ENCODE results near the gene FGF14.

FGF14 gene

DNA sequence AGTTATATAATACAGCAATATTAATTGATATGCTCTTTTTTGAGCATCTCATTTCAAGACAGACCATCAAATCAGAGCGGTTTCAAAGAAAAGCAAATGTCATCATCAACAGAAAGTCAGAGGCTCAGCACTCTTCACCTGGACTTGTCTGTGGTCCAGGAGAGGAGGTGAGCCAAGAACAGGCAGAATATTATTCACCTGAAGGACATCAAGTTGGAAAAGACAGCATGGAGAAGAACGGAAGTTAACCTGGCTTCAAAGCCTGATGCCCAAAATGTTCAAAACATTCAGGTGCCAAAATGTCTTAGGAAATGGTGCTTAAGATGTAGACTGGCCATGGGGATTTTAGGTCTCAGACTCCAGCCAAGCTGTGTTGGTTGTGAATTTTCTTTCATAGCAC is 40.7 kb downstream of the FGF14 start:
- no peak for DNase-seq

DNA sequence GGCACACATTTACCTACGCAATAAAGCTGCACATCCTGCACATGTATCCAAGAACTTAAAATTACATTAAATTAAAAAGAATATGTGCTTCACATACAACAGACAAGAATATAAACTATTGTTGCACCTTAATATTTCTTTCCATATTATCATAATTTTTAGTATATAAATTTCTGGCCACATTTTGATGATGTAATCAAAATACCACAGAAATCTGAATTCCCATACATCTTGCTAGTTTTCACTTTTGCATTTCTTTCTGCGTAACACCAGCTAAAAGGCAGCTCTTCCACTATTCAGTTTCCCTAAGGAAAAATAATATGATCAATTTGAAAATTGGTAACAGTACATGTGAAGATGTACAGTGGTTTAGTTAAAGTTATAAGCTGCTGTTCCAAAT is 42.6 kb downstream of the FGF14 start:
- DNase-seq, result no peak

DNA sequence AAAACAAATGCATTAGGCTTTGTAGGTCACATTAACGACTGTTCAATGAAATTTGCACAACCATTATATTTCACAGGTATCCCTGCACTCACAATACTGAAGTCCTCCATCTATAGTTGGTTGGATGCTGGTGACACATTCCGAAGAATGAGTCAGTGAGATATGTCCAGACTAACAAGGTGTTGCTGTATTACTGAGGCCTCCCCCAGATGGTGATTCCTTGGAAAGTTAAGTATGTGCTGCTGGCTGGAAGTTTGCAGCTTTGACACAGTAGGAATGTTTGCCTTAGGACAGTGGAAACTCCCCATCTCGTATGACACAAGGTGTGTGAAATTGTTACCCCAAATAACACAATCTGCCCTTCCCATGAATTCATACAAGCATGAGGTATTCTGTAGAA is 46.6 kb downstream of the FGF14 start:
- no peak for DNase-seq

DNA sequence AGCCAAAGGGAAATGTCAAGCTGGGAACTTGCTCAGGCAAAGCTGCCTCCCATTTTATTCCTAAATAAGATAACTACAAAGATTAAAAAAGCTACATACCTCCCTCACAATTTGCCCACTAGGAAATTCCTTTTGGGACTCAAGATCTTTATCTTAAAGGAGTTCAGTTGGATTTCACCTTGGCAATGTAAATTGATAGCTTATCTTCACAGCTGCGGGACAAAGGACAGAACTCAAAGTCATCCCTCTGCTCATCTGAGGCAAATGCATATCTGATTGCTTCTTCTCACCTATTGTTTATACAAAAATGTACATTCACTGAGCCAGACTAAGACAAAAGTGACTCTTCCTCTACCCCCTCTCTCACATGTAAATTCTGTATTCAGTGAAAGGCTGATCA is 47.8 kb downstream of the FGF14 start:
- no peak for DNase-seq

DNA sequence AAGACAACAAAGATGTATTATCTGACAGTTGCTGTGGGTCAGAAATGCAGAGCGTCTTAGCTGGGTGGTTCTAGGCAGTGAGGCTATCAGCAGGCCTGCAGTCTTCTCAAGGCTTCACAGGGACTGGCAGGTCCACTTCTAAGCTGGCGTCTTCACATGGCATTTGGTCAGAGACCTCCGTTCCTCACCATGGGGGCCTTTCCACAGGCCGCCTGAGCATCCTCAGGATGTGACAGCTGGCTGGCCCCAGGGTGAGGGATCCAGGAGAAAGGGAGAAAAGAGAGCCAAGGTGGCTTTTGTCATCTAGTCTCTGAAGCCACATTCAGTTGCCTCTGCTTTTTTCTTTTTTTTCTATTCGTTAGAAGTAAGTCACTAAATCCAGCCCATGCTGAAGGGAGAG is 50.3 kb downstream of the FGF14 start:
- DNase-seq, result no peak

DNA sequence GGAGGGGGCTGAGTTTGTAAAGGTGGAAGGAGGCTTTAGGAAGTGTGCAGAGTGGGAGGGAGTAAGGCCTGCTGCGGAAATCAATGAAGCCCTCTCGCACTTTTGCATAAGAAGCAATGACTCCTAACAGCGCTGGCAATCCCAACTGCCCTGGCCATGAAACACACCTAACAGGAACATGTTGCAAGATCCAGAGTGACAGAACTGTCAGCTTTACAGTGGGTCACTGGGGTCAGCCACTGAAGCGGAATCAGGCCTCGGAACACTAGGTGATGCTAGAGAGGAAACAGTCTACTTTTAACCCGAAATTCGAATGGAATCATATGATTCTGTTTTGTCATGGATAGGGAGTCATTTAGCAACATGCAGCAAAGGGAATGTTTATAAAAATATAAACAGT is 54.4 kb downstream of the FGF14 start:
- no peak for DNase-seq

DNA sequence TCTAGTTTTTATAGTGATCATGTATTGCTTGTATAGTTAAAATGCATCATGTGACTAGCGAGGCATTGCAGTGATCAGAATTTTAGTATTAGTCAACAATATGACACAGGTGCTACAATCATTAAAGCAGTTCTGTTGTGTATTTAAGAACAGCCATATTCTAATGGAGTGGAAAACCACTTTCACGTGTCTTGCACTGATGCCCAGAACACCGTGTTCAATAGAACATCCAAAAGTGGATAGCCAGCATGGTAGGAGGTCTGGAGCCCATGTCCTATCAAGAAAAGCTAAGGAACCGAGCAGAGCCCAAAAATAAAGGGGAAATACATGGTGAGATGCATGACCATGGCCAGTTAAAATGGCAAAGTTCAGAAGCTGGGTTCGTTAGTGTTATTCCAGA is 55.1 kb downstream of the FGF14 start:
- no peak for DNase-seq

DNA sequence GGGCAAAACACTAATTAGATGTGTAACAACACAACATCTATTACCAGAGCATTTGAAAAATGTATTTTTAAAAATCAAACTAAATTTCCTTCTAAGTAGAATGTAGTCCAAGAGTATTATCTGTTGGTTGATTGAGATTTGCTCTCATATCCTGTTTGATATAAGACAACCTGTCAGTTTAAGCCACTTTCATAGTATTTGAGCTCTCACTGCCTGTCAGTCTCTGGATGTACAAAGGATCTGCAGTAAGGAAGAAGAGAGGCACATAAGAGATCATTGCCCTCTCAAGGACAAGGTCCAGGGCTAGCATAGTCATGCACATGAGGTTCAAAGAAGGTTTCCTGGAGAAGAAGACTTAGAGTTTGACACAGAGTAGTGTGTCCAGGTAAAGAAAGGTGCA is 57.4 kb downstream of the FGF14 start:
- DNase-seq, result no peak

DNA sequence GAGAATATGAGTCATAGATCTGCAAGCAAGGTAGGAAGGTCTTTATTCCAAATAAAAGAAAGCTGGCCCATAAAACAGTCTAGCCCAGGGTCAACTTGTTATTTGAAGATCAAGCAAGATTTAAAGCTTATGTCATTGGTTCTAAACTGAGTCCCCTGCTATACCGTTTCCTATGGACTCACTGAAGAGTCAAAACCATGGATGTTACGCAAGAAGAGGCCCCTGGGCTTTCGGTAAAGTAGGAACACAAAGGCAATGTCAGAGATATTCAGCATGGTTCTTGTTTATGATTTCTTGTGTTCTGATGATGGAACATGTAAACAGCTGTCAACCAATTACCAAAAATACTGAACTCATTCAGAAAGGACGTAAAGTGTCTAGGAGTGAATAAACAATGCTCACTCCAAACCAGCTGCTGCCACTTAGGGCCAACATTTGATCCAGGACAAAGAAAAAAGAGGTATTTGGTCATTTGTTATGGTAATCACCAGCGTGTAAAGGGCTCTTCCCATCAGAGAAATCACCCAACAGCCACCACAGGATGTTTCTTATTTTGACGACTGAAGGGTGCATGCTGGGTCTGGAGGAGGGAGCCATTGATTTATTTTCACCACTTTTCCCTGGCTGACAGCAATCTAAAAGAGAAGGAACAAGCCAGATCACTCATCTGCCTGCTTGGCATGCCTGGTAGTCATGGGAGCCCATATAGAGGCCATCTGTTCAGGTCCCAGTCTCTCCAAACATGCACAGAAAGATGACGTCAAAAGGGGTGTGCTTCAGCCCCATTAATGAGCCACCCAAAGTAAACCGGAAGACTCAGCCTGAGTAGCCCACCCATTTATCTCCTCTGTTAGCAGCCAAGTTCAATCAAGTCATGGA is 68.3 kb downstream of the FGF14 start:
- DNase-seq, result no peak

DNA sequence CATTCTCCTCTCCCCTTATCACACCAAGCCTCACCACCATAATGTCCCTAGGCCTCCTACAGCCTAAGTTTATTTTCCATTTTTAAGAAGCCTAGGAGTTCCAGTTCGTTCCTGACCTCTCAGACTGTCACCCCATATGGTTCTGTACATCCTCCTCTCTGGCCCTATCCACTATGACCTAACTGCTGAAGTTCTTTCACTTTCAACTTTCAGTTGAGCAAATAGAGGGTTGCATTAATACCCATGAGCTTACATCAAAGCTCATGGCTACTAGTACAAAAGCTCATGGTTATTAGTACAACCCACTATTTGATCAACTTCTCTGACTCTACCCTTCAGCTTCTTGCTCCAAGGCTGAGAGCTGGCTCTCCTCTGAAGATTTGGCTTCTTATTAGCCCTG is 72.9 kb downstream of the FGF14 start:
- DNase-seq, result peak; percentile 6

DNA sequence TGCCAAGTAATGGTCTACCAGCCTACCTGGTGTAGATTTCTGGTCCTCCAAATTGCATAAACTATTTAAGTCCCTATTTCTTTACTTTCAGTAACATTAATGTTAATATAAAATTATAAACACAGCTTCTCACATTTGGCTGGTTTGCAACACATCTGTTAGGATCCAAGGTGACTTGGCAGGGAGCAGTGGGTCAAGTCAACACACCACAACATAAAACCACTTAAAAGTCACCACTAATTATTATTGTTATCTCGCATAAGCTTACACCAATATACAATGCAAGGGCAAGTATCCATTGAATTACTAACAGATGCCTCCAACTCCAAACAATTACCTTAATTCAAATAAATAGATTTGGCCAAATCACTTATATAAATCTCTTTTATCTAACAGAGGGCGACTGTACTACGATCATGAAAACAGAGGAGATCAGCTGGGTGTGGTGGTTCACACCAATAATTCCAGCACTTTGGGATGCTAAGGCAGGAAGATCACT is 74.7 kb downstream of the FGF14 start:
- no peak for DNase-seq

DNA sequence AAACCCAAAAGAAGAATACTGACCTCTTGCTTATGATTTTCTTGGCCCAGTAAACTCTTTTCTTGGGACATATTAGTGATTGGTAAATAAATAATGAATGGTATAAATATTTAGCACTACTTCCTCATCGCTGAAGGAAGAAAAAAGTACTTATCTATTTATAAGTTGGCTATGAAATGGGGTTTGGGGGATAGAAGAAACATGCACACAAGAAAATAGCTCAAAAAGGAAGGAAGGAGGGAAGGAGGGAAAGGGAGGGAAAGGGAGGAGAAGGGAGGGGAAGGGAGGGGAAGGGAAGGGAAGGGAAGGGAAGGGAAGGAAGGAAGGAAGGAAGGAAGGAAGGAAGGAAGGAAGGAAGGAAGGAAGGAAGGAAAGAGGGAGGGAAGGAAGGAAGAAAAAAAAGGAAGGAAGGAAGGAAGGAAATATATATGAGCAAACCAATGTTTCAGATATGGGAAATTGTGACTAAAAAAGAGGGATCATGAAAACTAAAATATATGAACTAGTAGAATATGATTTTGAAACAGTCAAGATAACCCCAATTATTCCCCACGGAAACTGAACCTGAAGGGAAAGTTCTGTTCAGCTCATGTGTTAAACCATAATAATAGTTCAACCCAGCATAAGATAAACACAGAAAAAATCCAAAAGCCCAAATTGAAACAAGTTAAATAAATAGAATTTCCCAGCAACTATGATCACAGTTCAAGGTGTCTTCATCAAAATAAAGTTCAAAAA is 75.3 kb downstream of the FGF14 start:
- DNase-seq, result no peak

DNA sequence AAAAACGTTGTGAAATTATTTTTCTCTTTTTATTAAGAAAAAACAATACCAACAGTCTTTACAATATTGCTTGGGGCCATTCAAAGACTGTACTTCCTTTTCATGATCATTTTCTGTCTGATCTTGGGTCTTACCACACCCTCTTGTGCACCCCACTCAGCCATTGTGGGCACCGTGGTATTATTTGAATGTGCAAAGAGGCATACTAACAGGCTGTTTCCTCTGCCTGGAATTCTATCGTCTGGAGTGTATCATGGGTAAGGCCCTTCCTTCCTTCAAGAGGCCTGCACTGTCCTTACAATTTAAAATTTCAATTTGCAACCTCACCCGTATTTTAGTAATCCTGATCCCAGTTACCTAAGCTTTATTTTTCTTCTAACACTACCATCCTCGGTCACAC is 76.5 kb downstream of the FGF14 start:
- no peak for DNase-seq

DNA sequence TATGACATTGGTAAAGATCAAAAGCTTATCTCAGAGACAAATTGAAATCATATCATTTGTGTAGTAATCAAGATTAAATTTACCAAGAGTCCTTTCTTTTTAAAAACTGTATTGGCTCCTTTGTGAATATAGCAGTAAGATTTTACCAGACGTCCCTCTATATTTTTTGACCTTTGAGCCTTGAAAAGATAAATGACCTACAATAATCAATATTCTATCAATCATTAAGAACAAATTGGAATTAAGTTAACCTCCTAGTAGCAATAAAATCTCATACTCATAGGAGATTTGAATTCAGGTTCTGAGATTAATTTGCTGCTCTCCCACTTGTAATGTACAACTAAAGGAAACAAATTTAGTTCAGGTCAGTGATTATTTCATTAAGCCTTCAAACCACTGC is 78.3 kb downstream of the FGF14 start:
- no peak for DNase-seq

DNA sequence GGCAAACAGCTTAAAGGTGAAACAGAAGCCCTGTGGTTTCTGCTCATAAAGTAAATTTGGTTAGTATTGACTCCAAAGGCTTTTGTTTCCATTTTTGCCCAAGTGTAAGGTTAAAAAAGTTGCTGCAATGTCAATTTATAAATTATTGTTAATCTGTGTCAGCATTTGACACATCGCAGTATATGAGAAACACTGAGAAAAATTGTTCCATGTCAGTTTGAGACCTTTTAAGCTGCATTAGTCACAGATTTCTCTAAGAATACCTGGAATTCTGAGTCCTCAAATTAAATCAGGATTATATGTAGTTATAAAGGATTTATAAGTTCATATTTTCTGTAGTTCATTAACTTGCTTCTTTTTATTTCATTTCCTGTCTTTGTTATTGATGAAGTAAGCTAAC is 78.8 kb downstream of the FGF14 start:
- DNase-seq, result no peak

DNA sequence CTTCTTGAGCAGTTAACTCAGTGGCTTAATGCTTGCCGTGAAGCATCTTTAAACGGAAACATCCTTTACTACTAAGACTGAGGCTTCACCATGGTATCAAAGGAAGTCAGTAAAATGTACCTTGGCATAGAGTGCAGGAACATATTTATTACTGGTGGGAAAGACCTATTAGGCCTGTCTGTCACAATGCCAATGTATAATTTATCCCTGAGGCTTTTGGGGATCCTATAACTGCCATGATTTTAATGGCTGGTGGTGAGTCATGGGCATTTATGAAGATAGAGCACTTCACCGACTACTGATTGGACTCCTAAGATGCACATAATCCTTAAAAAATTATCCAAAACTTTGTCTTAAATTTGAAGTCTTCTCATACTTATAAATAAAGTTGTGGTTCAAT is 79.6 kb downstream of the FGF14 start:
- no peak for DNase-seq

DNA sequence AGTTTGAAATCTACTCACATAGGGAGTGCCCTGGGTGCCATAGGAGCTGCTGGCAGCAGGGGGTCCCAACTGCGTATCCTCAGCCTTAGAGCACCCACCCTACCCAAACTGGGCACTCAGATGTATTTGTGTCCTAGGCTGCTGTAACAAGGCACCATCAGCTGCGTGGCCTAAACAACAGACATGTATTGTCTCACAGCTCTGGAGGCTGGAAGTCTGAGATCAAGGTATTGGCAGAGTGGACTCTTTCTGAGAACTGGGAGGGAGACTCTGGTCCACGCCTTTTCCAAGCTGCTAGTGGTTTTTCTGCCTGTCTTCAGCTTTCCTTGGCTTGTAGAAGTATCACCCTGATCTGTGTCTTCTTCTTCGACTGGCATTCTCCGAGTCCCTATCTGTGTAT is 83.6 kb downstream of the FGF14 start:
- no peak for DNase-seq

DNA sequence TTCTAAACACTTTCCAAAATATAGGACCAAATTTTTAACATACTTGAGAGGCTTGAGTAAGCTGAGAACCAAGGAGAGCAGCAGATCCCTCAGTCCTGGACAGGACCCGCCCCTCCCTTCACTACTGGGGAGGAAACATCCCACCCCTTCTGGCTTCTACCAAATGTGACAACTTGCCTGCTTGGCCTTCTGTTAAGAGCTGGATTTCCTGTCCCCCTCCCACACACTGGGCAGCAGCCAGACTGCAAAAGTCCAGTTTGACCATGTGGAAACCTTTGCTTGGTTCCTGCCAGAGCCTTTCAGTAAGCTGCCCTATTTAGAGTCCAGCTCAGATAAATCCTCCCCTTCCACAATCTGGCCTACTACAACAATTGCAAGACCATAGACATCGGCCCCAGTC is 84.3 kb downstream of the FGF14 start:
- no peak for DNase-seq

DNA sequence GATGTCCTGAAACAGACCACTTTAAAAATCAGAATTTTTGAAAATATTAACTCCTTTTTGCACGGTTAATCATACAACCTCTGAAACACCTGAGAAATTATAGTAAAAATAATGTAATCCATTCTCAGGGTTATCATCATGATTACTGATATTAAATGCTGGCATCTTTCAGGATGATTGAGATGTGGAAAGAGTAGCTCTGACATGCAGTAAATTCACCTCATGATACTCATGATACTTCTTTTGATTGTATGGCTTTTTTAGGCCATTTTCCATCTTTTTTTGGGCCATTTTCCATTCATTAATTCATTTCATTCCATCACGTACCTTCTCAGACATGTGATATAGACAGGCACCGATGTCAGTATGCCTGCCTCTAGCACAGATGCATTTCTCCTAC is 85.1 kb downstream of the FGF14 start:
- DNase-seq, result no peak

DNA sequence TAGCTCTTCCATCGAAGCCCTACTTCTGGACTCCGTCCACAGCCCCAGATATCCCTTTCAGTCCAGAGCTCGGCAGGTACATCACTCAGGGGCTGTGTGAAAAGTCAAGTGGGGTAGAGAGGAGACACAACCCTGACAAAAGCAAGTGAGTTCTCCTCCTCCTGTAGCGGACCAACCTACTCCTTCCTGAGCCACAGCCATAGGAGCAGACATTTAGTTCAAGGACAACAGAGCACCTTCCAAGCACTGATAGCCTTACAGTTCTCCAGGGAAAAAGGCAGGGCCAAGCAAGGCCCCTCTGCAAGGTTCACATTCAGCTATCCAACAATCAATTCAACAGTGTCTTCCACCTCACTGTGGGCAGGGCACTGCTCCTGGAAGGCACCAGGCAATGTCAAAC is 89.0 kb downstream of the FGF14 start:
- DNase-seq, result no peak

DNA sequence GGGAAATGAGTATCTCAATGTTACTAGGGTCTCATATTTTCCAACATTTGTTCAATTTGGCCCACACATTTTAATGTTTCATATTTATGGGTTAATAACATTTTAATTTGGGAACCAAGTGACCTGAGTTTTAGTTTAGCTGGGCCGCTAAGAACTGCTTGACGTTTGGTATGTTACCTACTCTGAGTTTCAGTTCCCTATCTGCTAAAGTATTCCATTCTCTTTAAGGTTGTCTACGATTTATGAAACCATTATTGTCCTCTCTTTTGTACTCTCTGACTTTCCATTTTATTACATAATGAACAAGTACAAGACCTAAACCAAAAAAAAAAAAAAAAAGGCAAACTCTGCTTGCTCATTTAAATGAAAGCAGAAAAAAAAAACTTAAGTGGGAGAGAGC is 89.9 kb downstream of the FGF14 start:
- DNase-seq, result no peak

DNA sequence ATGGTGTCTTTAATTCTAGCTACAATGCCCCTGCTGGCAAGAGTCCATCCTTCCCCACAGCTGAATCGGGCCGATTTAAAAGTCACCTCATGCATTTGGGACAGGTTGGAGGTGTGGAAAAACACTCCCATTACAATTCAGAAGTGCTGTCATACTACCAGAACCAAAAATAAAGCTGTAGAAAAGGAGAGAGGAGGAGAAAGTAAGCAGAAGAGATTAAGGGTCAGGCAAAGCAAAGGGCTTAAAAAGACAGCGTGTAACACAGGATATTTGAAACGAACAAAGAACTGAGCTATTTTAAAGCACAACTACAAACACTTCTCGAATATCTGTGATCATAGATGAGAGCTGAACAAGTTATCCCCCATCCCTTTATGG is 90.4 kb downstream of the FGF14 start:
- no peak for DNase-seq

DNA sequence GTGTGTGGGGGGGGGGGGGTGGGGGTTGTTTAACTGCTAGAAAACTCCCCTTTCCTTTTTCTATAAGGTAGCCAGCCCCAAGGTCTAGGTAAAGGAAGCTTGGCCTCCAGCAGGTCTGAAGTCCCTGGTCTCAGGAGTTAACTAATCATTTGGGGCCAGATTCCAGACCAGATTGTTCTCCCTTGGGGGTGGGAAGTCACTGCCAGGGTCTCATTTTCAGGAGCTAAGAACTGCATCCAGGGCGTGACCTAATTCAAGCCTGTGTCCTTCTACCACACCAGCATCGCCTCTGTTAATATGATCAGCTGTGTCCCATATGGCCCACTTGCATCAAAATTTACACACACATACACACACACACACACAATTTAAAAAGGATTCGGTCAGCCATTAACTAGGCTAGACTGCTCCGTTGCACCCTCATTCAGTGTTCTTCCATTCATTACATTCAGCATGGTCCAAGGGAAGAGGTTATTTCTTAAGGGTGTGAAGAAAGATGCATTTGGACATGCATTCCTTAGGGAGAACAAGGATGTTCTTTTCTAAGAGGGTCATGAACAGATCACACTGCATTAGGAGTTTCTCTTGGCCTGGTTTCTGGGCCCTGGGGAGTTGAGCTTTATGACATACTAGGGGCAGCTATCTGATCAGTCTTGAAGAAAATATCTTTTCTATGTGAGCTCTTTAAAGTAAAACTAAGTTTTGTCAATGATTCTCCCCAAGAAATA is 91.0 kb downstream of the FGF14 start:
- no peak for DNase-seq

DNA sequence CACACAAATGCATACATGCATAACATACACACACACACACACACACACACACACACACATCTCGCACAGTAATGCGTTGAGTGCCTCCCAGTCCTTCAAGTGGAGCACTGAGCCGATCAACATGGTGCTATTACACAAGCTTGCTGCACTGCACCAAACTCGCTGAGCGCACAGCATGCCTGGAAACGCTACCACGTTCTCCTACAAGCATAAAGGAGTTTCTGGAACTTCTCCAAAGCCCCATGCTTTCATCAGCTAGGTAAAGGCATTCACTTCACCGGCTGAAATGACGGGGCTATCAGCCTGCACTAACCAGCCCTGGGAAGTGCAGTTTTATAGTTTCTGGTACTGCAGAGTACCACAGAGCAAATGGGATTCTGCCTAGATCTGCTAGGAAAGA is 92.7 kb downstream of the FGF14 start:
- DNase-seq, result no peak

All from inflammatory macrophage treated with lipopolysaccharide for 4 hours (primary cell).